CD4-positive, alpha-beta T cell (primary cell): ENCODE measurements around the gene PGR. TPM values are rescaled to one million over a fixed set of nuclear protein-coding genes. Genes with fewer than 3 reads are reported as not detected.

ENCODE experiments used
- ATAC-seq: fragments of 200-7000 bp; cut with Tn5 transposase; one replicate; pipeline ENCODE4 v1.10.0; 2022; ENCODE audit warnings: mild to moderate bottlenecking; ENCODE audit not compliant: poor library complexity
- CTCF ChIA-PET: fragments of 350-600 bp; sonication (Branson Sonifier 250); formaldehyde crosslinking; loops from one replicate; lab custom pipeline; 2021; ENCODE audit warnings: antibody characterized with exemption, inconsistent platforms; lab: Charles Lee
- POLR2A ChIA-PET: fragments of 350-600 bp; sonication (Branson Sonifier 250); formaldehyde crosslinking; loops from one replicate; lab custom pipeline; 2021; ENCODE audit warnings: antibody characterized with exemption, inconsistent platforms; lab: Charles Lee
- DNase-seq, 14 experiments: peaks; one replicate each; pipeline ENCODE4 v3.0.0-alpha.2; 2013 to 2020; ENCODE audit warnings: mixed read lengths in 2 of 14
- H3K27ac ChIP-seq, 2 donors: one replicate each; pipeline versions ENCODE4 v1.5.1 to v1.7.0; 2013; ENCODE audit warnings: low read length in 2 of 2, low read depth in 1 of 2, mild to moderate bottlenecking in 1 of 2
- H3K27me3 ChIP-seq, 2 experiments: 1 replicate in 1 of 2; 2 replicates in 1 of 2; pipeline versions ENCODE4 v1.6.1 to v1.7.0; 2013; ENCODE audit warnings: low read length in 2 of 2, control low read depth in 1 of 2, mild to moderate bottlenecking in 1 of 2, moderate library complexity in 1 of 2; ENCODE audit not compliant: insufficient read depth in 2 of 2, control insufficient read depth in 1 of 2
- H3K36me3 ChIP-seq: one replicate; pipeline ENCODE4 v1.6.1; 2013; ENCODE audit warnings: low read length, control low read depth; ENCODE audit not compliant: insufficient read depth
- H3K4me1 ChIP-seq: one replicate; pipeline ENCODE4 v1.6.1; 2013; ENCODE audit warnings: low read length, control low read depth; ENCODE audit not compliant: insufficient read depth
- H3K4me3 ChIP-seq: one replicate; pipeline ENCODE4 v1.5.1; 2013; ENCODE audit warnings: mild to moderate bottlenecking, low read length, moderate library complexity
- H3K9me3 ChIP-seq, 2 experiments: 1 replicate in 1 of 2; 2 replicates in 1 of 2; pipeline versions ENCODE4 v1.6.1 to v1.7.0; 2013; ENCODE audit warnings: low read length in 2 of 2, mild to moderate bottlenecking in 2 of 2, control low read depth in 1 of 2, moderate library complexity in 1 of 2; ENCODE audit not compliant: control insufficient read depth in 1 of 2, insufficient read depth in 1 of 2
- H3K27ac Mint-ChIP-seq: one replicate; pipeline ENCODE4 v1.8.0; 2020; ENCODE audit warnings: mixed read lengths
- H3K27me3 Mint-ChIP-seq: one replicate; pipeline ENCODE4 v1.8.0; 2021; ENCODE audit warnings: mixed read lengths
- H3K36me3 Mint-ChIP-seq: one replicate; pipeline ENCODE4 v1.8.0; 2021; ENCODE audit warnings: low read depth, mixed read lengths
- H3K4me1 Mint-ChIP-seq: one replicate; pipeline ENCODE4 v1.8.0; 2021; ENCODE audit warnings: low read depth, mixed read lengths
- H3K4me3 Mint-ChIP-seq: one replicate; pipeline ENCODE4 v1.8.0; 2020; ENCODE audit warnings: mild to moderate bottlenecking, mixed read lengths
- H3K9me3 Mint-ChIP-seq: one replicate; pipeline ENCODE4 v1.8.0; 2020; ENCODE audit warnings: mixed read lengths
- intact Hi-C, 2 experiments: fragments of 100-400 bp; cut with DNase I in 1 of 2; cut with micrococcal nuclease in 1 of 2; formaldehyde crosslinking; loops; one replicate each; pipeline versions ENCODE4 v1.15.1 to v1.9.0; 2023 to 2025; cut with DNase I, micrococcal nuclease
- total RNA-seq, 174 experiments: library from RNA in 2 of 174; stranded (reverse) in 2 of 174; gene quantifications; one replicate each; pipeline ENCODE4 v1.2.3 and lab custom pipeline; 2021 to 2026
- TF ChIP-seq, protein P1 (sequence below): fragments of 200-600 bp; IDR thresholded peaks from one replicate; pipeline ENCODE4 v1.8.0; 2022; ENCODE audit warnings: antibody characterized with exemption, mild to moderate bottlenecking

The PGR gene
- total RNA-seq, 2 experiments from 2014 or later = not detected

DNA sequence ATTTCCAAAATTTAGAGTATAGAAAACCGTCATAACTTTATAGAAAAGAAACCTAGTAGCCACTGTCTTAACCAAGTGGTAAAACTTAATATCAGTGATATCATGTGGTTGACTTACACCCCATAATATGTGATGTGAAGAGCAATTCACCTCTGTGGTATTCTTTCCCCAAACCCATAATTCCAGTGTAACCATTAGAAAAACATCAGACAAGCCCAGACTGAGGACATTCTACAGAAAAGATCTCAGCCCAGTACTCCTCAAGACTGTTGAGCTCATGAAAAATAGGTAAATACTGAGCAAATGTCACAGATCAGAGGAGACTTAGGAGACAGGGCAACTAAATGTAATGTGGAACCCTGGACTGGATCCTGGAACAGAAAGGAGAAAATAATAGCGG is 134.6 kb downstream of the PGR start:
- TF ChIP-seq, protein P1, sequence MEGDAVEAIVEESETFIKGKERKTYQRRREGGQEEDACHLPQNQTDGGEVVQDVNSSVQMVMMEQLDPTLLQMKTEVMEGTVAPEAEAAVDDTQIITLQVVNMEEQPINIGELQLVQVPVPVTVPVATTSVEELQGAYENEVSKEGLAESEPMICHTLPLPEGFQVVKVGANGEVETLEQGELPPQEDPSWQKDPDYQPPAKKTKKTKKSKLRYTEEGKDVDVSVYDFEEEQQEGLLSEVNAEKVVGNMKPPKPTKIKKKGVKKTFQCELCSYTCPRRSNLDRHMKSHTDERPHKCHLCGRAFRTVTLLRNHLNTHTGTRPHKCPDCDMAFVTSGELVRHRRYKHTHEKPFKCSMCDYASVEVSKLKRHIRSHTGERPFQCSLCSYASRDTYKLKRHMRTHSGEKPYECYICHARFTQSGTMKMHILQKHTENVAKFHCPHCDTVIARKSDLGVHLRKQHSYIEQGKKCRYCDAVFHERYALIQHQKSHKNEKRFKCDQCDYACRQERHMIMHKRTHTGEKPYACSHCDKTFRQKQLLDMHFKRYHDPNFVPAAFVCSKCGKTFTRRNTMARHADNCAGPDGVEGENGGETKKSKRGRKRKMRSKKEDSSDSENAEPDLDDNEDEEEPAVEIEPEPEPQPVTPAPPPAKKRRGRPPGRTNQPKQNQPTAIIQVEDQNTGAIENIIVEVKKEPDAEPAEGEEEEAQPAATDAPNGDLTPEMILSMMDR = no peak
- no peak overlapping the region for H3K4me3 Mint-ChIP-seq
- no peaks in the 10 kb centered on the region for H3K9me3 Mint-ChIP-seq
- ChIA-PET POLR2A (no interaction called here), CTCF (no interaction called here)
- no peaks in the 10 kb centered on the region for H3K27me3 ChIP-seq
- no peaks in the 10 kb centered on the region for H3K36me3 ChIP-seq
- no peaks in the 10 kb centered on the region for H3K36me3 Mint-ChIP-seq
- intact Hi-C loops = no loop called here
- DNase-seq = no peak
- H3K27ac ChIP-seq = no peak overlapping the region
- H3K4me3 ChIP-seq = no peak overlapping the region
- no peaks in the 10 kb centered on the region for H3K4me1 Mint-ChIP-seq
- ATAC-seq = no peak
- H3K9me3 ChIP-seq = peaks cover 0 to 4% of the 10 kb centered on the region in 2 experiments
- H3K27me3 Mint-ChIP-seq = no peaks in the 10 kb centered on the region
- H3K27ac Mint-ChIP-seq = no peak overlapping the region
- no peaks in the 10 kb centered on the region for H3K4me1 ChIP-seq

DNA sequence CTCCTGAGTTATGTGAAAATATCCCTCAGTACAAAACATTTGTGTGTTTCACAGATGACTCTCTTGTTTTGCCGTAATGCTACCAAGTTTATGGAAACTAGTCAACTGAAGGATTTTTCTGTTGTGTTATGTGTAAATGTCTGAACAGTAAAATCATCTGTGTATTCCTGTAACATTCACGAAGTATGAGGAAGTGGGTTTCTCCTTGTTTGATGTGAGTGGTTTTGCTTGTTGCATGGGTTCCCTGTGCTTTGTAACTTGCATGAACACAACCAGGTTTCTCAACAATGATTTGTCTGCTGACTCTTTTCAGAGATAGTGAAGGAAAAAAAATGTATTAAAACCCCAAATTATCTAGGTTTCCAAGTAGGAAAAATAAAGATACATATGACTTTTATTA is 138.1 kb downstream of the PGR start:
- Histone ChIP-seq H3K4me3 (no peak overlapping the region), H3K36me3 (no peaks in the 10 kb centered on the region), H3K27me3 (no peaks in the 10 kb centered on the region), H3K27ac (no peak overlapping the region), H3K9me3 (no peaks in the 10 kb centered on the region), H3K4me1 (no peaks in the 10 kb centered on the region)
- H3K27ac Mint-ChIP-seq = no peak overlapping the region
- H3K4me1 Mint-ChIP-seq = no peaks in the 10 kb centered on the region
- no peak overlapping the region for H3K4me3 Mint-ChIP-seq
- intact Hi-C loops = no loop called here
- CTCF ChIA-PET = no interaction called here
- H3K36me3 Mint-ChIP-seq = no peaks in the 10 kb centered on the region
- no peak for DNase-seq
- H3K9me3 Mint-ChIP-seq = no peaks in the 10 kb centered on the region
- no peak for ATAC-seq
- TF ChIP-seq, protein P1 = no peak
- no peaks in the 10 kb centered on the region for H3K27me3 Mint-ChIP-seq
- POLR2A ChIA-PET = no interaction called here

- TF ChIP-seq, protein P1 = no peak
- DNase-seq (no peak), ATAC-seq (no peak)
- Mint-ChIP-seq H3K4me1 (no peaks in the 10 kb centered on the region), H3K27ac (no peak overlapping the region), H3K4me3 (no peak overlapping the region), H3K27me3 (no peaks in the 10 kb centered on the region), H3K36me3 (no peaks in the 10 kb centered on the region), H3K9me3 (no peaks in the 10 kb centered on the region)
- Histone ChIP-seq H3K9me3 (no peaks in the 10 kb centered on the region), H3K27ac (no peak overlapping the region), H3K4me1 (no peaks in the 10 kb centered on the region), H3K4me3 (no peak overlapping the region), H3K36me3 (no peaks in the 10 kb centered on the region), H3K27me3 (no peaks in the 10 kb centered on the region)
- CTCF ChIA-PET = no interaction called here
- intact Hi-C loops = no loop called here
- POLR2A ChIA-PET = no interaction called here
These were observed 138.7 kb downstream of the PGR start for GRCh38 chr11:100990931-100991330.
